Activated T-cell treated with anti-CD3 and anti-CD28 coated beads, Interleukin-2, amount 50 U/mL, for 4 hours (primary cell): ENCODE data around the gene RYR2. TPM values are rescaled to one million over a fixed set of nuclear protein-coding genes. Genes with fewer than 3 reads are reported as not detected.

ENCODE experiments used
- ATAC-seq, 2 donors: fragments of 200-7000 bp; cut with Tn5 transposase; one replicate each; pipeline ENCODE4 v1.10.0; 2021
- DNase-seq: peaks from one replicate; pipeline ENCODE4 v3.0.0-alpha.2; 2020
- H3K27me3 Mint-ChIP-seq: one replicate; pipeline ENCODE4 v1.8.0; 2021; ENCODE audit warnings: low read depth, mixed read lengths
- H3K36me3 Mint-ChIP-seq: one replicate; pipeline ENCODE4 v1.8.0; 2022; ENCODE audit warnings: mixed read lengths; ENCODE audit not compliant: insufficient read depth
- H3K4me1 Mint-ChIP-seq: one replicate; pipeline ENCODE4 v1.8.0; 2021; ENCODE audit warnings: low read depth, mixed read lengths
- H3K4me3 Mint-ChIP-seq: one replicate; pipeline ENCODE4 v1.8.0; 2021; ENCODE audit warnings: mild to moderate bottlenecking, moderate library complexity, mixed read lengths
- H3K9me3 Mint-ChIP-seq: one replicate; pipeline ENCODE4 v1.8.0; 2021; ENCODE audit warnings: mixed read lengths
- total RNA-seq, 3 donors: library from RNA; stranded (reverse); gene quantifications; one replicate each; pipeline ENCODE4 v1.2.1, GENCODE V29; 2021

RYR2 gene
- total RNA-seq, 3 donors from 2014 or later = 0.05 to 0.08 (median 0.05) TPM

DNA sequence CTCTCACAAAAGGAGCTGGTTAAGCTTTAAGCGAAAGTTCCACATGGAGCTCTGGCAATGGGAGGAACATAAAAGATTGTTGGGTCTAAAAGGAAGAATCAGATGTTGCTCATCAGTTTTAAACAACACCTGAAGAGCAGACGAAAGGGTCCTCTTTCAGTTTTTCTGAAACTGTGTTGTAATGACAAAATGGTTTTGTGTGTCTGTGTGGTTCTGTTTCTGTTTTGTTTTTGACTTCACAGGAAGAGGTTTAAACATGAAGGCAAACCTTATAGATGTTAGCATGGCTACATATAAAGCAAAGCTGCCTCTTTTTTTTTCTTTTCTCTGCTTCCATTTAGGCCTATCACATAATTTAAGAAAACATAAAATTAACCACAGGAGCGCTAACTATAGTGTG, 712.6 kb downstream of the RYR2 start:
- ATAC-seq = no peak
- Mint-ChIP-seq H3K4me3 (no peak overlapping the region), H3K4me1 (no peaks in the 10 kb centered on the region), H3K36me3 (no peaks in the 10 kb centered on the region), H3K27me3 (no peaks in the 10 kb centered on the region), H3K9me3 (no peaks in the 10 kb centered on the region)
- no peak for DNase-seq

DNA sequence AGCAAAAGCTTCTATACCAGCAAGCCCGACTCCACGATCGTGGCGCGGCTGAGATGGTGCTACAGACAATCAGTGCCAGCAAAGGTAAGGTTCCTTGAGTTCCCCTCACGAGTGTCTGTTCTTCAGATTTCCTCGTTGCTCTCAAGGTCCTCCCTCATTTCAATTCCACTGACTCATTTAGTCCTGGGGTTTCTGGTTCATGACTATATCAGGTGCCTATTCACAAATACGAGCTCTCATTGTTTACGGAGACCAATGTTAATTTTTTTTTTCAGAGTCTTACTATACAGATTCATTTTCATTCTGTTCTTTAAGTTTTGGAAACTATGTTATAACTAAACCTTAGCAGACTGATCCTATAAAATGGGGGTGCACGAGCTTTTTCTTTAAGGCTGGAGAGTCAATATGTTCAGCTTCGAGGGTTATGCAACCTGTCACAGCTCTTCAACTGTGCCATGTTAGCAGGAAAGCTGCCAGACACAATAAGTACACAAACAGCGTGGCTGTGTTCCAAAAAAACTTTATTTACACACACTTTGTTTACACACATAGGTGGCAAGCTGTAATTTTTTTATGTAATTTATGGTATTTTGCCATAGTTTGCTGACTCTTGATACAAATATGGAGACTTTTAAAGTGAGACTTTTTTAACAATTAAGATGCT, 714.5 kb downstream of the RYR2 start:
- Mint-ChIP-seq H3K36me3 (no peaks in the 10 kb centered on the region), H3K9me3 (no peaks in the 10 kb centered on the region)
- ATAC-seq = no peak

GRCh38 chr1:237759377-237759776, 717.4 kb downstream of the RYR2 start:
- ATAC-seq (no peak), DNase-seq (no peak)
- Mint-ChIP-seq H3K27me3 (no peaks in the 10 kb centered on the region), H3K36me3 (no peaks in the 10 kb centered on the region), H3K4me1 (no peaks in the 10 kb centered on the region), H3K4me3 (no peak overlapping the region), H3K9me3 (no peaks in the 10 kb centered on the region)

More for the DNA sequence above, 714.5 kb downstream of the RYR2 start:
- no peaks in the 10 kb centered on the region for H3K27me3 Mint-ChIP-seq
- no peak for DNase-seq
- no peaks in the 10 kb centered on the region for H3K4me1 Mint-ChIP-seq
- H3K4me3 Mint-ChIP-seq = no peak overlapping the region

- no peaks in the 10 kb centered on the region for H3K27me3 Mint-ChIP-seq
- DNase-seq = no peak
- no peaks in the 10 kb centered on the region for H3K9me3 Mint-ChIP-seq
- no peak for ATAC-seq
- no peaks in the 10 kb centered on the region for H3K36me3 Mint-ChIP-seq
- H3K4me3 Mint-ChIP-seq = no peak overlapping the region
- no peaks in the 10 kb centered on the region for H3K4me1 Mint-ChIP-seq
Observed at GRCh38 chr1:237760951-237761350, 719.0 kb downstream of the RYR2 start.

GRCh38 chr1:237763137-237763536, 721.2 kb downstream of the RYR2 start:
- Mint-ChIP-seq H3K4me3 (no peak overlapping the region), H3K9me3 (no peaks in the 10 kb centered on the region), H3K36me3 (no peaks in the 10 kb centered on the region), H3K27me3 (no peaks in the 10 kb centered on the region), H3K4me1 (no peaks in the 10 kb centered on the region)
- no peak for DNase-seq
- ATAC-seq = no peak

DNA sequence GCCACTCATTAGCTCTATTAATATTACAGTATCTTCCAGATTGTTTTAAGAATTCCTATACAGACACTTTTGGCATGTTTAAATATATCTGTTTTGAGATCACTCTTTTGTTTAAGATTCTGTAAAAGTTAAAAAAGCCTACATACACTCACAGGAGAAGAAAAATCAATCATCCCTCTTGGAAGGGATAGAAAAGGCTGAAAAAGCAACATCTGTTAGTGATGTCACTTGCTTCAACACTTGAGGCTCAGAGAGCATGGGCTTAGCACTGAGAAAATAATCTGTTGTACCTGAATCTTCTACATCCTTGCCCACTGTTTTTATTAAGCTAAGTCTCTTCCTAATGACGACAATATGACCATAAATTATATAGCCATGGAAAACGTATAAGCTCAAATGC, 721.8 kb downstream of the RYR2 start:
- ATAC-seq = no peak
- no peaks in the 10 kb centered on the region for H3K36me3 Mint-ChIP-seq

DNA sequence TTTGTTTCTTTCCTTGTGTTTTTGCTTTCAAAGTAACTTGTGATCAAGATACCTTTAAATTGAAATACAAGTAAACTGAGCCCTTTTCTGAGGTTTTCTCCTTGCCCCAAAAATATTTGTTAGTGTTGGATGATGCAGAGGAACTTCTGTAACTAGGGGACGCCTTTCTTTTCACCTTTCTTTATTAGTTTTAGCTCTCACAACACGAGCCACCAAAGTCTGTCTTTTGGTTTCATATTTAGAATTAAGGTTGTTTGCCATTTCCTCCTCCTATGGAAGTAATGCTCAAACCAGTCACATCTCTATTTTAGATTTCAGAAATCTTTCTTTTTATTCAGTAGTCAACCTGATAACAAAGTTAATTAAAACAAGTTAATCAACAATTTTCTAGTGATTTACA, 727.9 kb downstream of the RYR2 start:
- Mint-ChIP-seq H3K9me3 (no peaks in the 10 kb centered on the region), H3K36me3 (no peaks in the 10 kb centered on the region), H3K4me1 (no peaks in the 10 kb centered on the region), H3K4me3 (no peak overlapping the region), H3K27me3 (no peaks in the 10 kb centered on the region)
- DNase-seq (no peak), ATAC-seq (no peak)

More for the DNA sequence above, 721.8 kb downstream of the RYR2 start:
- H3K27me3 Mint-ChIP-seq = no peaks in the 10 kb centered on the region
- DNase-seq = no peak
- no peaks in the 10 kb centered on the region for H3K4me1 Mint-ChIP-seq
- H3K4me3 Mint-ChIP-seq = no peak overlapping the region
- H3K9me3 Mint-ChIP-seq = no peaks in the 10 kb centered on the region

DNA sequence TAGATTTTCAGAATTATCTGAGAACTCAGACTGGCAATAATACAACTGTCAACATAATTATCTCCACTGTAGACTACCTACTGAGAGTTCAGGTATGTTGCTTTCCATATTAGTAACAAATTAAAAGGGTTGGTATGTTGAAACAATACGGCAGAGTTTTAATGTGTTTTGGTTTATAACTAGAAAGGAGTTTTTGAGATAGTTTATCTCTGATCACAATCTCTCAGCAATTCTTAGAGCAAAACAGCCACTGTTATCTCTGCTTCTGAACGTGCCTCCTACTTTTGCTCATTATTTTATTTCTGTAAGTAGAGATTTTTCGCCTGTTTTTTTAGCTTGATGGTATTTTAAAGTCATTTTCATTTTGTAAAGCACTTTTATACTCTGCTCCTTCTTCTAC, 730.0 kb downstream of the RYR2 start:
- Mint-ChIP-seq H3K36me3 (no peaks in the 10 kb centered on the region), H3K9me3 (no peaks in the 10 kb centered on the region), H3K27me3 (no peaks in the 10 kb centered on the region), H3K4me3 (no peak overlapping the region), H3K4me1 (no peaks in the 10 kb centered on the region)
- no peak for DNase-seq
- no peak for ATAC-seq

DNA sequence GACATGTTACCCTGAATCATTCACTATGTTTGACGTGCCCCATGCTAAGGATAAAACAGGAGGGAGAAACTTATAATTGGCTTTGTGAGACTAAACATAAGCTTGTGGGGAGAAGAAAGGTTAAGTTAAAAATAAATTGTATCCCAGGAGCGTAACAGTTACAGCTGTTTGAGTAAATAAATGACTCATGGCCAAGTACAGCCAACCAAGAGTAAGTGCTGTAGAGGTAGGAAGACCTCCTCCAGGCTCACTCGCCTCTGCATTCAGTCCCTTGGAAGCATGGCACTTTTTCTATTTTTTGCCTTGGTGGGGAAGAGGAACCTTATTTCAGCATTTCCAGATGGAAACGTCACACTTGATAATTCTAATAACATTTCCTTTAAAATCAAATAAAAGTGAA, 732.3 kb downstream of the RYR2 start:
- no peaks in the 10 kb centered on the region for H3K36me3 Mint-ChIP-seq
- H3K4me3 Mint-ChIP-seq = no peak overlapping the region
- H3K4me1 Mint-ChIP-seq = no peaks in the 10 kb centered on the region
- ATAC-seq (no peak), DNase-seq (no peak)
- no peaks in the 10 kb centered on the region for H3K27me3 Mint-ChIP-seq
- H3K9me3 Mint-ChIP-seq = no peaks in the 10 kb centered on the region

DNA sequence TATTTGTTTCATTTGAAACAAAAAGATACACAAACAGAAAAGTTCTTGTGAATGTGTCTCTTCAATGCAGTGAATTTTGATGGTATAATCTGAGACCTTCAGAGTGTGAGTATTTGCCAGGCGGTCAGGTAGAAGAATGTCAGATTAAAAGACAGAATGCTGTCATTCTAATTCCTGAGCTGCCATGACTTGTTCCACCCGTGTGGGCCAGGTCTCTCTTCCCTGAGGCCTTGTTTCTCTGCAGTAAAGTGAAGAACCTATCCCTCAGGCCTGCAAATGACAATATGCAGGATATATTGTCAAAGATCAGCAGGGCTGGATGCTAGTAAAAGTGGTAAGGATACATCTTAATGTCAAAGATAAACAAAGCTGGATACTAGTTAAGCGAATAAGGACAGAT, 737.4 kb downstream of the RYR2 start:
- no peaks in the 10 kb centered on the region for H3K9me3 Mint-ChIP-seq
- no peak overlapping the region for H3K4me3 Mint-ChIP-seq
- H3K4me1 Mint-ChIP-seq = no peaks in the 10 kb centered on the region
- no peaks in the 10 kb centered on the region for H3K27me3 Mint-ChIP-seq
- H3K36me3 Mint-ChIP-seq = no peaks in the 10 kb centered on the region
- DNase-seq (no peak), ATAC-seq (no peak)

- ATAC-seq = no peak
- no peak overlapping the region for H3K4me3 Mint-ChIP-seq
- H3K4me1 Mint-ChIP-seq = no peaks in the 10 kb centered on the region
- H3K36me3 Mint-ChIP-seq = no peaks in the 10 kb centered on the region
- no peaks in the 10 kb centered on the region for H3K27me3 Mint-ChIP-seq
- no peaks in the 10 kb centered on the region for H3K9me3 Mint-ChIP-seq
- no peak for DNase-seq
Observed at GRCh38 chr1:237786066-237786719, 744.2 kb downstream of the RYR2 start.

GRCh38 chr1:237788069-237788468, 746.1 kb downstream of the RYR2 start:
- Mint-ChIP-seq H3K4me3 (no peak overlapping the region), H3K27me3 (no peaks in the 10 kb centered on the region), H3K9me3 (no peaks in the 10 kb centered on the region), H3K4me1 (no peaks in the 10 kb centered on the region), H3K36me3 (no peaks in the 10 kb centered on the region)
- DNase-seq (no peak), ATAC-seq (no peak)

DNA sequence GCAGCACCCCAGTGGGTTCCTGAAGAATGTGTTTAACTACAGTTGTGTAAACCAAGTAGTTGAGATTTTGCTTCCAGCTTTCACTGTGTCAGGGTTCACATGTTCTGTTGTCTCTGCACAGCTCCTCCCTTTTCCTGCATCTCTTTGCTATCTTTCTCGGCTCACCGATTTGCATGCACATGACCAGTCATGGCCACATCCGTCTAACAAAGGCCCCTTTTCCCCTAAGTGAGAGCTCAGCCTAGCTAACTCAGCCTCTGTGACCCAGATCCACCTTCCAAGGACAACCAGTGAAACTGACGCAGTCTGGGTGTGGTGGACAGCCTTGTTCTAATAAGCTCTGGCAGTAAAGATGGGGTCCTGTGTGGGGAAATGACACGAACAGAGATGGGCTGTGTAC, 747.6 kb downstream of the RYR2 start:
- DNase-seq (no peak), ATAC-seq (no peak)
- Mint-ChIP-seq H3K4me1 (no peaks in the 10 kb centered on the region), H3K27me3 (no peaks in the 10 kb centered on the region), H3K9me3 (no peaks in the 10 kb centered on the region), H3K36me3 (no peaks in the 10 kb centered on the region), H3K4me3 (no peak overlapping the region)

DNA sequence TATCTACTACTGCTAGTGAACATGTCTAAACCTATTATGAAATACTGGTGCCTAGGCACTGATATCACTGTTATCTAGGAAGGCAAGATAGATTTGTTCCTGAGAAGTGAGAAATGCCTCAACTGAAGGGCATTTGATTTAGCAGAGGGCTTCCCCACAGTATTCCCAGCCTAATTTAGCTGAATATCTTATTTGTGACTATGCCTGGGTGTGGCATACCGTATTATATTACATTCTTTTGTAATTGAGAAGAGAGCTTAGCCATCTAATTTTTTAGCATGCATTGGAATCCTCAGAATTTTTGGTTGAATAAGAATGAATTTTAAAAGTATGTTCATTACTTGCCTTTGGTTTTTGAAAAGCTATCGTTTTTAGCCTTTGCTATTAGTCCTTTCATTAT, 749.6 kb downstream of the RYR2 start:
- Mint-ChIP-seq H3K27me3 (no peaks in the 10 kb centered on the region), H3K4me3 (no peak overlapping the region), H3K9me3 (no peaks in the 10 kb centered on the region), H3K4me1 (no peaks in the 10 kb centered on the region), H3K36me3 (no peaks in the 10 kb centered on the region)
- DNase-seq (no peak), ATAC-seq (no peak)

GRCh38 chr1:237792149-237792548, 750.2 kb downstream of the RYR2 start:
- DNase-seq (no peak), ATAC-seq (no peak)
- Mint-ChIP-seq H3K36me3 (no peaks in the 10 kb centered on the region), H3K9me3 (no peaks in the 10 kb centered on the region), H3K4me1 (no peaks in the 10 kb centered on the region), H3K27me3 (no peaks in the 10 kb centered on the region), H3K4me3 (no peak overlapping the region)
